ENCODE data around the gene HDAC4. TPM values are rescaled to one million over a fixed set of nuclear protein-coding genes. Genes with fewer than 3 reads are reported as not detected.

Gene HDAC4
- total RNA-seq, 2 donors from 2014 or later, result 8.1 to 20.1 TPM

- H3K4me3 ChIP-seq, result peak overlapping the region; percentile 24 to 45
- no peaks in the 10 kb centered on the region for H3K9me3 ChIP-seq
- DNase-seq (ENCODE audit: low spot score), result no peak
- peaks cover 3 to 93% of the 10 kb centered on the region in 2 donors for H3K4me1 ChIP-seq
- no peak for TF ChIP-seq CTCF (IDR thresholded peaks at IDR 0.05)
- no peaks in the 10 kb centered on the region for H3K27me3 ChIP-seq
- H3K27ac ChIP-seq, result peak overlapping the region; percentile 86 to 89
- H3K36me3 ChIP-seq, result no peaks in the 10 kb centered on the region
Measured at GRCh38 chr2:239307921-239308613, 92.8 kb downstream of the HDAC4 start.

GRCh38 chr2:239307221-239307569 lies 93.6 kb downstream of the HDAC4 start:
- H3K4me3 ChIP-seq, result no peak overlapping the region
- peak overlapping the region in 1 of 2 donors; percentile 86 for H3K27ac ChIP-seq
- no peaks in the 10 kb centered on the region for H3K36me3 ChIP-seq
- H3K4me1 ChIP-seq, result peaks cover 3 to 93% of the 10 kb centered on the region in 2 donors
- no peaks in the 10 kb centered on the region for H3K9me3 ChIP-seq
- H3K27me3 ChIP-seq, result no peaks in the 10 kb centered on the region
- no peak for TF ChIP-seq CTCF (IDR thresholded peaks at IDR 0.05)
- no peak for DNase-seq (ENCODE audit: low spot score)

- no peak for DNase-seq (ENCODE audit: low spot score)
- peaks cover 3 to 93% of the 10 kb centered on the region in 2 donors for H3K4me1 ChIP-seq
- TF ChIP-seq CTCF (IDR thresholded peaks at IDR 0.05), result no peak
- no peaks in the 10 kb centered on the region for H3K9me3 ChIP-seq
- H3K36me3 ChIP-seq, result no peaks in the 10 kb centered on the region
- H3K4me3 ChIP-seq, result no peak overlapping the region
- no peaks in the 10 kb centered on the region for H3K27me3 ChIP-seq
- peak overlapping the region; percentile 14 to 27 for H3K27ac ChIP-seq
Measured at GRCh38 chr2:239306274-239307220, 94.3 kb downstream of the HDAC4 start.

- Histone ChIP-seq H3K4me3 (no peak overlapping the region), H3K9me3 (no peaks in the 10 kb centered on the region), H3K36me3 (no peaks in the 10 kb centered on the region), H3K4me1 (peaks cover 3 to 93% of the 10 kb centered on the region in 2 donors), H3K27ac (peak overlapping the region in 1 of 2 donors; percentile 14), H3K27me3 (no peaks in the 10 kb centered on the region)
- no peak for DNase-seq (ENCODE audit: low spot score)
- TF ChIP-seq CTCF (IDR thresholded peaks at IDR 0.05), result no peak
Measured at GRCh38 chr2:239305771-239306170, 95.0 kb downstream of the HDAC4 start.

GRCh38 chr2:239305222-239305575 lies 95.6 kb downstream of the HDAC4 start:
- Histone ChIP-seq H3K27ac (peak overlapping the region in 1 of 2 donors; percentile 20), H3K4me1 (peaks cover 3 to 88% of the 10 kb centered on the region in 2 donors), H3K4me3 (no peak overlapping the region), H3K27me3 (no peaks in the 10 kb centered on the region), H3K36me3 (no peaks in the 10 kb centered on the region), H3K9me3 (no peaks in the 10 kb centered on the region)
- no peak for TF ChIP-seq CTCF (IDR thresholded peaks at IDR 0.05)
- DNase-seq (ENCODE audit: low spot score), result no peak

Data from right atrium auricular region (tissue), 2 donors.